GM21360 (cell line): ENCODE data around the gene CCDC13.
A peak's percentile ranks its signal among the peaks of the same experiment; 100 is the strongest.

Source experiments
- ATAC-seq: cut with Tn5 transposase; IDR thresholded peaks from one replicate; pipeline ENCODE4 v1.9.1; 2021; ENCODE audit warnings: mild to moderate bottlenecking, moderate library complexity; ENCODE audit not compliant: unreplicated experiment

The CCDC13 gene

GRCh38 chr3:42800251-42800650, 27.2 kb upstream of the CCDC13 start:
- no peak for ATAC-seq

GRCh38 chr3:42799376-42799775, 26.3 kb upstream of the CCDC13 start:
- ATAC-seq: no peak

- ATAC-seq: no peak
These were observed 23.4 kb upstream of the CCDC13 start for GRCh38 chr3:42796332-42796885.

GRCh38 chr3:42795621-42796181, 22.6 kb upstream of the CCDC13 start:
- no peak for ATAC-seq

- ATAC-seq: no peak
These were observed 17.7 kb upstream of the CCDC13 start for GRCh38 chr3:42790714-42791229.

- no peak for ATAC-seq
These were observed 13.6 kb upstream of the CCDC13 start for GRCh38 chr3:42786631-42787030.

GRCh38 chr3:42786212-42786611, 13.2 kb upstream of the CCDC13 start:
- no peak for ATAC-seq

GRCh38 chr3:42780892-42781700, 8.0 kb upstream of the CCDC13 start:
- ATAC-seq: peak; percentile 59

GRCh38 chr3:42780398-42780797, 7.3 kb upstream of the CCDC13 start:
- no peak for ATAC-seq

- ATAC-seq: no peak
These were observed 5.6 kb upstream of the CCDC13 start for GRCh38 chr3:42778644-42779043.

GRCh38 chr3:42773409-42773751, 327 bp upstream of the CCDC13 start:
- no peak for ATAC-seq

GRCh38 chr3:42771271-42771670, 1.8 kb downstream of the CCDC13 start:
- ATAC-seq: no peak

GRCh38 chr3:42769477-42770131, 3.4 kb downstream of the CCDC13 start:
- ATAC-seq: no peak

- no peak for ATAC-seq
These were observed 8.3 kb downstream of the CCDC13 start for GRCh38 chr3:42764561-42765295.

GRCh38 chr3:42764115-42764514, 8.9 kb downstream of the CCDC13 start:
- no peak for ATAC-seq

GRCh38 chr3:42763021-42763420, 10.0 kb downstream of the CCDC13 start:
- no peak for ATAC-seq

- no peak for ATAC-seq
These were observed 10.9 kb downstream of the CCDC13 start for GRCh38 chr3:42762046-42762724.

GRCh38 chr3:42758126-42758525, 14.9 kb downstream of the CCDC13 start:
- ATAC-seq: no peak

GRCh38 chr3:42756681-42757213, 16.3 kb downstream of the CCDC13 start:
- ATAC-seq: no peak
